ENCODE results near the gene LRRC4. TPM values are rescaled to one million over a fixed set of nuclear protein-coding genes. Genes with fewer than 3 reads are reported as not detected.

LRRC4 gene
- total and polyA plus RNA-seq, 2 donors from 2014 or later: 1.6 to 3.2 TPM

GRCh38 chr7:128019288-128019687 is 11.9 kb downstream of the LRRC4 start:
- intact Hi-C loops (cut with DNase I): no loop called here
- DNase-seq (no peak), FAIRE-seq (no peak)
- Histone ChIP-seq H3K27ac (ENCODE audit: low read depth in 2 of 2, low read length in 2 of 2) (no peak overlapping the region), H3K9me3 (ENCODE audit: control insufficient read depth in 2 of 3, insufficient read depth in 1 of 3, low read length in 3 of 3) (no peaks in the 10 kb centered on the region), H3K9ac (ENCODE audit: low read length in 3 of 3) (no peak overlapping the region), H3K27me3 (ENCODE audit: control insufficient read depth, insufficient read depth, low read length) (no peaks in the 10 kb centered on the region), H3K36me3 (ENCODE audit: control insufficient read depth in 2 of 3, insufficient read depth in 3 of 3, low read length in 3 of 3) (peaks cover 0 to 3% (median 0%) of the 10 kb centered on the region in 3 donors), H3K4me1 (ENCODE audit: control insufficient read depth in 2 of 3, insufficient read depth in 2 of 3, low read depth in 1 of 3, low read length in 3 of 3) (peaks cover 0 to 12% (median 7%) of the 10 kb centered on the region in 3 donors), H3K4me3 (ENCODE audit: low read length in 3 of 3) (no peak overlapping the region)
- TF ChIP-seq CTCF (IDR thresholded peaks at IDR 0.05; ENCODE audit: borderline replicate concordance, extremely low read depth, insufficient read depth): no peak

GRCh38 chr7:128017862-128018845 is 13.1 kb downstream of the LRRC4 start:
- Histone ChIP-seq H3K36me3 (ENCODE audit: control insufficient read depth in 2 of 3, insufficient read depth in 3 of 3, low read length in 3 of 3) (no peaks in the 10 kb centered on the region), H3K27me3 (ENCODE audit: control insufficient read depth, insufficient read depth, low read length) (no peaks in the 10 kb centered on the region), H3K9me3 (ENCODE audit: control insufficient read depth in 2 of 3, insufficient read depth in 1 of 3, low read length in 3 of 3) (no peaks in the 10 kb centered on the region), H3K4me1 (ENCODE audit: control insufficient read depth in 2 of 3, insufficient read depth in 2 of 3, low read depth in 1 of 3, low read length in 3 of 3) (peaks cover 0 to 12% (median 7%) of the 10 kb centered on the region in 3 donors), H3K9ac (ENCODE audit: low read length in 3 of 3) (no peak overlapping the region), H3K27ac (ENCODE audit: low read depth in 2 of 2, low read length in 2 of 2) (peak overlapping the region; percentile 10 to 48), H3K4me3 (ENCODE audit: low read length in 3 of 3) (no peak overlapping the region)
- intact Hi-C loops (cut with DNase I): no loop called here
- FAIRE-seq (no peak), DNase-seq (no peak)
- no peak for TF ChIP-seq CTCF (IDR thresholded peaks at IDR 0.05; ENCODE audit: borderline replicate concordance, extremely low read depth, insufficient read depth)

GRCh38 chr7:128017460-128017859 is 13.8 kb downstream of the LRRC4 start:
- H3K36me3 ChIP-seq (ENCODE audit: control insufficient read depth in 2 of 3, insufficient read depth in 3 of 3, low read length in 3 of 3): no peaks in the 10 kb centered on the region
- H3K4me3 ChIP-seq (ENCODE audit: low read length in 3 of 3): no peak overlapping the region
- no peaks in the 10 kb centered on the region for H3K9me3 ChIP-seq (ENCODE audit: control insufficient read depth in 2 of 3, insufficient read depth in 1 of 3, low read length in 3 of 3)
- peak overlapping the region in 1 of 2 donors; percentile 10 for H3K27ac ChIP-seq (ENCODE audit: low read depth in 2 of 2, low read length in 2 of 2)
- DNase-seq: peak in 1 of 5 donors; percentile 36
- TF ChIP-seq CTCF (IDR thresholded peaks at IDR 0.05; ENCODE audit: borderline replicate concordance, extremely low read depth, insufficient read depth): no peak
- intact Hi-C loops (cut with DNase I): no loop called here
- H3K27me3 ChIP-seq (ENCODE audit: control insufficient read depth, insufficient read depth, low read length): no peaks in the 10 kb centered on the region
- H3K9ac ChIP-seq (ENCODE audit: low read length in 3 of 3): no peak overlapping the region
- peaks cover 0 to 12% (median 7%) of the 10 kb centered on the region in 3 donors for H3K4me1 ChIP-seq (ENCODE audit: control insufficient read depth in 2 of 3, insufficient read depth in 2 of 3, low read depth in 1 of 3, low read length in 3 of 3)
- no peak for FAIRE-seq

Data from kidney (tissue), 14 donors.